ENCODE measurements around the gene NPFF. TPM values are rescaled to one million over a fixed set of nuclear protein-coding genes. Genes with fewer than 3 reads are reported as not detected.
A peak's percentile ranks its signal among the peaks of the same experiment; 100 is the strongest.

NPFF gene
- polyA plus RNA-seq, 1 experiment, result not detected

- TF ChIP-seq CTCF (IDR thresholded peaks at IDR 0.05; ENCODE audit: insufficient read depth, low read depth, low read length), result peak; percentile 26; the same call in 1 of the 2 replicates
- ChIA-PET POLR2A (interaction anchor here (0.5 to 0.6 kb wide), 3 partner anchors 17 to 119 kb away, joined by 3 to 4 read pairs (median 4); partner anchors contain the start of gene SP1), CTCF (interaction anchor here (0.7 to 1.9 kb wide), 5 partner anchors 9 to 204 kb away, joined by 3 to 6 read pairs (median 5); partner anchors contain the start of genes AAAS and PFDN5)
- Histone ChIP-seq H3K36me3 (ENCODE audit: control insufficient read depth, insufficient read depth, low read length) (peaks cover 2% of the 10 kb centered on the region; the same call in 1 of the 2 replicates), H3K4me3 (ENCODE audit: low read depth, low read length) (peak within 1 kb of the TSS; percentile 89), H3K27me3 (ENCODE audit: control insufficient read depth, insufficient read depth, low read length) (no peaks in the 10 kb centered on the region)
- DNase-seq (ENCODE audit: low read depth), result no peak
Observed at GRCh38 chr12:53499266-53500141, 7.8 kb downstream of the NPFF start, which contains the start of gene MAP3K12. MAP3K12 (minus strand) TSS chr12:53499458; CDS start chr12:53487391, 12,067 bp downstream.

GRCh38 chr12:53498235-53498630, 9.1 kb downstream of the NPFF start:
- H3K36me3 ChIP-seq (ENCODE audit: control insufficient read depth, insufficient read depth, low read length), result peaks cover 2% of the 10 kb centered on the region; the same call in 1 of the 2 replicates
- ChIA-PET POLR2A (no interaction called here), CTCF (interaction anchor here (0.6 to 1.9 kb wide), 2 partner anchors 10 to 282 kb away, joined by 3 to 5 read pairs; no protein-coding TSS in a partner anchor)
- H3K4me3 ChIP-seq (ENCODE audit: low read depth, low read length), result peak overlapping the region; percentile 89; the same call in 1 of the 2 replicates
- TF ChIP-seq CTCF (IDR thresholded peaks at IDR 0.05; ENCODE audit: insufficient read depth, low read depth, low read length), result no peak
- no peak for DNase-seq (ENCODE audit: low read depth)
- no peaks in the 10 kb centered on the region for H3K27me3 ChIP-seq (ENCODE audit: control insufficient read depth, insufficient read depth, low read length)

- DNase-seq (ENCODE audit: low read depth), result no peak
- H3K36me3 ChIP-seq (ENCODE audit: control insufficient read depth, insufficient read depth, low read length), result 0 out of 2 replicates have a peak, but pooled peaks cover 2% of the 10 kb centered on the region
- no peak overlapping the region for H3K4me3 ChIP-seq (ENCODE audit: low read depth, low read length)
- CTCF ChIA-PET, result interaction anchor here (1.9 kb wide), 1 partner anchor 11 kb away, joined by 5 read pairs; no protein-coding TSS in a partner anchor
- POLR2A ChIA-PET, result no interaction called here
- no peaks in the 10 kb centered on the region for H3K27me3 ChIP-seq (ENCODE audit: control insufficient read depth, insufficient read depth, low read length)
- no peak for TF ChIP-seq CTCF (IDR thresholded peaks at IDR 0.05; ENCODE audit: insufficient read depth, low read depth, low read length)
Observed at GRCh38 chr12:53497461-53497860, 9.8 kb downstream of the NPFF start.

GRCh38 chr12:53496752-53497032, 10.6 kb downstream of the NPFF start:
- DNase-seq (ENCODE audit: low read depth), result no peak
- ChIA-PET CTCF (no interaction called here), POLR2A (interaction anchor here (0.6 kb wide), 1 partner anchor 18 kb away, joined by 3 read pairs; no protein-coding TSS in a partner anchor)
- TF ChIP-seq CTCF (IDR thresholded peaks at IDR 0.05; ENCODE audit: insufficient read depth, low read depth, low read length), result no peak
- peak overlapping the region; percentile 21; the same call in 1 of the 2 replicates for H3K4me3 ChIP-seq (ENCODE audit: low read depth, low read length)
- H3K27me3 ChIP-seq (ENCODE audit: control insufficient read depth, insufficient read depth, low read length), result no peaks in the 10 kb centered on the region
- H3K36me3 ChIP-seq (ENCODE audit: control insufficient read depth, insufficient read depth, low read length), result 0 out of 2 replicates have a peak, but pooled peaks cover 2% of the 10 kb centered on the region
